Bronchial epithelial cell (primary cell): Measurements from ENCODE around the gene OLIG1. TPM values are rescaled to one million over a fixed set of nuclear protein-coding genes. Genes with fewer than 3 reads are reported as not detected.

Experiments
- DNase-seq: peaks from one replicate; pipeline ENCODE4 v3.0.0-alpha.2; 2010; ENCODE audit warnings: low read depth
- FAIRE-seq: peaks from 2 replicates; lab custom pipeline; 2011; peaks lifted over from hg19 to GRCh38; lab: Jason Lieb, UNC
- H3K27me3 ChIP-seq: 2 replicates; pipeline ENCODE4 v1.5.1; 2011; ENCODE audit warnings: low read length; ENCODE audit not compliant: control insufficient read depth, insufficient read depth
- H3K36me3 ChIP-seq: 2 replicates; pipeline ENCODE4 v1.5.1; 2011; ENCODE audit warnings: low read length; ENCODE audit not compliant: control insufficient read depth, insufficient read depth
- H3K4me3 ChIP-seq: 2 replicates; pipeline ENCODE4 v1.5.1; 2011; ENCODE audit warnings: mild to moderate bottlenecking, low read depth, low read length, control low read depth
- CTCF ChIP-seq: IDR thresholded peaks from 2 replicates; pipeline ENCODE4 v1.5.1; 2011; ENCODE audit warnings: mild to moderate bottlenecking, moderate library complexity, low read length, control low read depth, inconsistent platforms; ENCODE audit not compliant: insufficient read depth, severe bottlenecking
- total RNA-seq: library from RNA; depleted of rRNA; stranded (reverse); fragments of >200 nt; gene quantifications from 2 replicates; pipeline ENCODE4 v1.2.1, GENCODE V29; 2014

OLIG1 gene
- total RNA-seq, 1 donor from 2014 or later: not detected

GRCh38 chr21:33115631-33116510 lies 45.9 kb downstream of the OLIG1 start:
- FAIRE-seq (no peak), DNase-seq (no peak)
- Histone ChIP-seq H3K36me3 (no peaks in the 10 kb centered on the region), H3K4me3 (no peak overlapping the region), H3K27me3 (peaks cover 5% of the 10 kb centered on the region)
- TF ChIP-seq CTCF: no peak

DNA sequence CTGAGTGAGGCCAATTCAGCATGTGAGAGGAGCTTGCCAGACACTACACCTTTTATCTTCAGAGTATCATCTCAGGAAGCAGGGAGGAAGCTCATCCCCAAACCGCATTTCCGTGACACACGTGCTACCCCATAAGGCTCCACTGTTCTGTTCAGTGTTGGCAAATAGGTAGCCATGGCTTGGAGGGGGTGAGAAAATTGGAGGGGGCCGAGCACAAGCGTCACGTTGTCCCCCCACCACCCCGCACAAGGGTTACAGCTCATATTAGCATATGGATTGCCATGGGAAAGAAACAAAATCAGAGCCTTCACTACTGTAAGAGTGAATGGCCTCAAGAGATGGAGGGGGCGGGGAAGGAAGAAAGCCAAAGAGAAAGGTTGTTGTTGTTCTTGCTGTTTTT lies 46.7 kb downstream of the OLIG1 start:
- FAIRE-seq (no peak), DNase-seq (no peak)
- Histone ChIP-seq H3K4me3 (no peak overlapping the region), H3K27me3 (peaks cover 5% of the 10 kb centered on the region), H3K36me3 (no peaks in the 10 kb centered on the region)
- no peak for TF ChIP-seq CTCF

DNA sequence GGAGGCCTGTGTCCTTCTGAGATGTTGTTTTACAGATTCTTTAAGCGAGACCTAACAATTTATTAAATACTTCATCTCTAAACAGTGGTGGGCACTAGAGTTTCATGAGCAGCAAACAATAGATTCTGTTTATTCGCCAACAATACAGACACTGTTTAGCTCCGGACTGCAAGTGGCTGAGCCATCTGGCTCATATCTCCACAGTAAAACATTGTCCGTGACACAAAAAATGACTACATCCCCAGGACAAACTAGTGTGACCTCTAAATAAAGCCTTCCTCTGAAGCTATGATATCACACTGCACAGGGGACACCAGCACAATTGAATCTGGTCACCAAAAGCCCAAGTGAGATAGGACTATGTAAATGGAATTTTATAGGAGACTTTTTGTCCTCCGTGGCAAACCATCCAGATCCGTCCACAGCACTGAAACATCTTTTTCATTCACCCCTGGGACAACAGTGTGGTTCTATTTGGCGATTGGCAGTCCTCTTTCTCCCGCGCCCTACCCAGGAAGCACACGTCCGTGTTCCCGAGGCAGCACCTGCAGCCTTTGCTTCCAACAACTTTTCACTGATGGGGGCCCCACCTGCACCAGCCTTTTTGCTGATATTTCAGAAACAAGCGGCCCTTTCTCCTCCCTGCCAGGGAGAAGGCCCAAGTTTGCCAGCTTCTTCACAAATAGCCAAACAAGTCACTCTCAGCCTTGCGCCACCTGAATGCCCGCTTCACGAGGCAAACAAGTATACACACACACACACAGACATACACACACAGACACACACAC lies 47.4 kb downstream of the OLIG1 start:
- TF ChIP-seq CTCF: no peak
- no peak for DNase-seq
- FAIRE-seq: no peak
- Histone ChIP-seq H3K36me3 (no peaks in the 10 kb centered on the region), H3K27me3 (peaks cover 1% of the 10 kb centered on the region), H3K4me3 (no peak overlapping the region)

Other genes with a start within 250 kb of the OLIG1 start
- not detected in 2 replicates for gene OLIG2, start 44.2 kb upstream of the OLIG1 start, total RNA-seq
- 1.4 and 2.1 TPM in 2 replicates for gene IFNAR2, start 159.8 kb downstream of the OLIG1 start, total RNA-seq
- gene IL10RB, start 196.2 kb downstream of the OLIG1 start, total RNA-seq: 31.1 and 41.5 TPM in 2 replicates